ENCODE data around the gene DCAF15.
"Not testable (repeated sequence)": the region's sequence is repeated elsewhere in the genome, so short reads cannot be mapped to it uniquely, and the experiment has no call there.

Gene DCAF15

GRCh38 chr19:13952154-13952930 lies at the start of gene DCAF15:
TSS of gene DCAF15 (plus strand) at chr19:13952509. CDS start at chr19:13952513, 4 bp downstream.
- Mint-ChIP-seq H3K4me1 (peaks cover 23% of the 10 kb centered on the region), H3K9me3 (no peaks in the 10 kb centered on the region), H3K4me3 (peak within 1 kb of the TSS; percentile 99), H3K27ac (peak within 1 kb of the TSS; percentile 95), H3K36me3 (peaks cover 11% of the 10 kb centered on the region), H3K27me3 (no peaks in the 10 kb centered on the region)
- peak; percentile 99 for ATAC-seq

GRCh38 chr19:13902993-13903555 lies 49.2 kb upstream of the DCAF15 start:
- H3K27me3 Mint-ChIP-seq = no peaks in the 10 kb centered on the region
- H3K4me1 Mint-ChIP-seq = peaks cover 16% of the 10 kb centered on the region
- no peaks in the 10 kb centered on the region for H3K9me3 Mint-ChIP-seq
- no peak for ATAC-seq
- no peak overlapping the region for H3K4me3 Mint-ChIP-seq
- H3K27ac Mint-ChIP-seq = no peak overlapping the region
- no peaks in the 10 kb centered on the region for H3K36me3 Mint-ChIP-seq

GRCh38 chr19:13905634-13906520 lies 46.4 kb upstream of the DCAF15 start, which contains the start of the genes BRME1 and CC2D1A:
TSS of gene BRME1 (minus strand) at chr19:13906117. CDS start at chr19:13904892, 1,225 bp downstream.
TSS of gene CC2D1A (plus strand) at chr19:13906201. CDS start at chr19:13906442, 241 bp downstream.
- H3K4me1 Mint-ChIP-seq = peaks cover 16% of the 10 kb centered on the region
- peak; percentile 98 for ATAC-seq
- H3K9me3 Mint-ChIP-seq = no peaks in the 10 kb centered on the region
- H3K27ac Mint-ChIP-seq = peak within 1 kb of the TSS; percentile 78
- H3K4me3 Mint-ChIP-seq = peak within 1 kb of the TSS; percentile 80
- H3K27me3 Mint-ChIP-seq = no peaks in the 10 kb centered on the region
- H3K36me3 Mint-ChIP-seq = peaks cover 6% of the 10 kb centered on the region

- peak; percentile 68 for ATAC-seq
- Mint-ChIP-seq H3K27me3 (no peaks in the 10 kb centered on the region), H3K9me3 (no peaks in the 10 kb centered on the region), H3K4me1 (peaks cover 16% of the 10 kb centered on the region), H3K27ac (peak overlapping the region; percentile 78), H3K4me3 (peak overlapping the region; percentile 80), H3K36me3 (peaks cover 6% of the 10 kb centered on the region)
These were observed 45.8 kb upstream of the DCAF15 start for GRCh38 chr19:13906521-13906904.

- peaks cover 16% of the 10 kb centered on the region for H3K4me1 Mint-ChIP-seq
- peaks cover 8% of the 10 kb centered on the region for H3K36me3 Mint-ChIP-seq
- H3K4me3 Mint-ChIP-seq = peak overlapping the region; percentile 80
- ATAC-seq = no peak
- H3K27ac Mint-ChIP-seq = peak overlapping the region; percentile 78
- H3K9me3 Mint-ChIP-seq = no peaks in the 10 kb centered on the region
- H3K27me3 Mint-ChIP-seq = no peaks in the 10 kb centered on the region
These were observed 45.4 kb upstream of the DCAF15 start for GRCh38 chr19:13906910-13907309.

GRCh38 chr19:13908674-13909073 lies 43.6 kb upstream of the DCAF15 start:
- H3K36me3 Mint-ChIP-seq = peaks cover 13% of the 10 kb centered on the region
- no peak for ATAC-seq
- H3K4me3 Mint-ChIP-seq = no peak overlapping the region
- peaks cover 16% of the 10 kb centered on the region for H3K4me1 Mint-ChIP-seq
- no peak overlapping the region for H3K27ac Mint-ChIP-seq
- no peaks in the 10 kb centered on the region for H3K9me3 Mint-ChIP-seq
- no peaks in the 10 kb centered on the region for H3K27me3 Mint-ChIP-seq

GRCh38 chr19:13909430-13909829 lies 42.9 kb upstream of the DCAF15 start:
- Mint-ChIP-seq H3K27ac (no peak overlapping the region), H3K4me1 (peaks cover 16% of the 10 kb centered on the region), H3K4me3 (no peak overlapping the region), H3K27me3 (no peaks in the 10 kb centered on the region), H3K36me3 (peaks cover 13% of the 10 kb centered on the region), H3K9me3 (no peaks in the 10 kb centered on the region)
- no peak for ATAC-seq

- ATAC-seq = no peak
- Mint-ChIP-seq H3K4me3 (no peak overlapping the region), H3K9me3 (no peaks in the 10 kb centered on the region), H3K36me3 (peaks cover 17% of the 10 kb centered on the region), H3K27me3 (no peaks in the 10 kb centered on the region), H3K27ac (no peak overlapping the region), H3K4me1 (no peaks in the 10 kb centered on the region)
These were observed 39.0 kb upstream of the DCAF15 start for GRCh38 chr19:13913352-13913751.

GRCh38 chr19:13914777-13915176 lies 37.5 kb upstream of the DCAF15 start:
- Mint-ChIP-seq H3K27me3 (no peaks in the 10 kb centered on the region), H3K4me1 (no peaks in the 10 kb centered on the region), H3K36me3 (peaks cover 24% of the 10 kb centered on the region), H3K27ac (no peak overlapping the region), H3K9me3 (no peaks in the 10 kb centered on the region), H3K4me3 (no peak overlapping the region)
- ATAC-seq = no peak

GRCh38 chr19:13917888-13918406 lies 34.4 kb upstream of the DCAF15 start:
- Mint-ChIP-seq H3K9me3 (peaks cover 3% of the 10 kb centered on the region), H3K27ac (no peak overlapping the region), H3K4me1 (no peaks in the 10 kb centered on the region), H3K36me3 (peaks cover 45% of the 10 kb centered on the region), H3K27me3 (no peaks in the 10 kb centered on the region), H3K4me3 (no peak overlapping the region)
- ATAC-seq = no peak

GRCh38 chr19:13918726-13919411 lies 33.4 kb upstream of the DCAF15 start:
- H3K4me1 Mint-ChIP-seq = no peaks in the 10 kb centered on the region
- peaks cover 3% of the 10 kb centered on the region for H3K9me3 Mint-ChIP-seq
- no peak overlapping the region for H3K4me3 Mint-ChIP-seq
- H3K27me3 Mint-ChIP-seq = no peaks in the 10 kb centered on the region
- no peak overlapping the region for H3K27ac Mint-ChIP-seq
- ATAC-seq = no peak
- peaks cover 54% of the 10 kb centered on the region for H3K36me3 Mint-ChIP-seq

- Mint-ChIP-seq H3K27me3 (no peaks in the 10 kb centered on the region), H3K4me1 (no peaks in the 10 kb centered on the region), H3K36me3 (peaks cover 66% of the 10 kb centered on the region), H3K9me3 (peaks cover 3% of the 10 kb centered on the region), H3K27ac (no peak overlapping the region), H3K4me3 (no peak overlapping the region)
- no peak for ATAC-seq
These were observed 31.8 kb upstream of the DCAF15 start for GRCh38 chr19:13920524-13920923.

GRCh38 chr19:13920940-13921747 lies 31.2 kb upstream of the DCAF15 start:
- no peaks in the 10 kb centered on the region for H3K4me1 Mint-ChIP-seq
- H3K9me3 Mint-ChIP-seq = peaks cover 3% of the 10 kb centered on the region
- H3K27me3 Mint-ChIP-seq = no peaks in the 10 kb centered on the region
- H3K27ac Mint-ChIP-seq = no peak overlapping the region
- ATAC-seq = peak; percentile 83
- H3K4me3 Mint-ChIP-seq = no peak overlapping the region
- peaks cover 69% of the 10 kb centered on the region for H3K36me3 Mint-ChIP-seq

- H3K36me3 Mint-ChIP-seq = peaks cover 78% of the 10 kb centered on the region
- H3K27ac Mint-ChIP-seq = not testable (repeated sequence)
These were observed 30.2 kb upstream of the DCAF15 start for GRCh38 chr19:13922118-13922517.

More at GRCh38 chr19:13922118-13922517, 30.2 kb upstream of the DCAF15 start:
- H3K4me1 Mint-ChIP-seq, ATAC-seq, H3K4me3 Mint-ChIP-seq, H3K27me3 Mint-ChIP-seq, H3K9me3 Mint-ChIP-seq: not testable (repeated sequence)
